ENCODE results near the gene MBD6. TPM values are rescaled to one million over a fixed set of nuclear protein-coding genes. Genes with fewer than 3 reads are reported as not detected.

The MBD6 gene
- total and polyA plus RNA-seq, 2 of the 4 experiments (the other 2 are of a cell fraction): 0.90 to 9.3 TPM

GRCh38 chr12:57517187-57517586, 5.4 kb upstream of the MBD6 start:
- Histone ChIP-seq H2BK20ac (ENCODE audit: low read depth, low read length) (no peak overlapping the region), H4K20me1 (ENCODE audit: insufficient read depth, low read length) (peaks cover 74% of the 10 kb centered on the region), H3K79me1 (ENCODE audit: low read depth in 1 of 2, low read length in 2 of 2) (peaks cover 15 to 74% of the 10 kb centered on the region in 2 experiments), H3K9me1 (ENCODE audit: insufficient read depth, low read length) (peaks cover 6% of the 10 kb centered on the region; the same call in 1 of the 2 replicates), H3K23ac (ENCODE audit: low read depth, low read length) (no peak overlapping the region), H3K56ac (ENCODE audit: extremely low read depth, insufficient read depth, low read length) (no peak overlapping the region), H3K36me3 (ENCODE audit: control insufficient read depth, insufficient read depth, low read length) (peaks cover 54% of the 10 kb centered on the region), H2BK120ac (ENCODE audit: low read depth, low read length) (no peak overlapping the region), H3K14ac (replicated peaks; ENCODE audit: low read depth, low read length) (no peak overlapping the region), H4K8ac (ENCODE audit: low read depth in 2 of 2, low read length in 2 of 2) (no peak overlapping the region), H2AK5ac (ENCODE audit: low read depth, low read length) (no peak overlapping the region), H3K4me1 (ENCODE audit: control insufficient read depth, insufficient read depth, low read length) (peaks cover 12% of the 10 kb centered on the region), H3K27me3 (ENCODE audit: control insufficient read depth, insufficient read depth, low read length) (no peaks in the 10 kb centered on the region), H2BK15ac (ENCODE audit: low read depth, low read length) (no peak overlapping the region), H2AK9ac (replicated peaks; ENCODE audit: low read depth, low read length, poor library complexity) (no peak overlapping the region), H2BK5ac (ENCODE audit: low read depth, low read length, poor library complexity, severe bottlenecking) (no peak overlapping the region), H3K9ac (ENCODE audit: low read depth, low read length) (no peak overlapping the region), H4K91ac (ENCODE audit: insufficient read depth, low read depth, low read length) (no peak overlapping the region), H2AFZ (replicated peaks; ENCODE audit: low read length, poor library complexity) (no peak overlapping the region), H3K4me3 (ENCODE audit: insufficient read depth, low read depth, low read length) (no peak overlapping the region), H3K4me2 (ENCODE audit: low read depth, low read length) (no peak overlapping the region), H4K5ac (ENCODE audit: low read depth, low read length) (no peak overlapping the region), H3K18ac (ENCODE audit: low read depth, low read length) (no peak overlapping the region), H3K4ac (ENCODE audit: low read depth, low read length) (no peak overlapping the region), H3K9me3 (ENCODE audit: control insufficient read depth, insufficient read depth, low read length) (no peaks in the 10 kb centered on the region), H3K27ac (ENCODE audit: insufficient read depth, low read length) (peak overlapping the region; percentile 15; the same call in 1 of the 2 replicates)
- CTCF ChIA-PET: no interaction called here
- no peak for ATAC-seq (ENCODE audit: low read depth)
- dilution Hi-C loops (cut with HindIII; ENCODE audit: low sequenced_read_pairs, unreplicated experiment) (no loop called here), intact Hi-C loops (cut with micrococcal nuclease) (no loop called here), in situ Hi-C loops (cut with MboI; ENCODE audit: low sequenced_read_pairs) (no loop called here)
- TF ChIP-seq POLR2A (IDR thresholded peaks at IDR 0.05; ENCODE audit: low read depth, low read length) (peak; percentile 31; the same call in 1 of the 2 replicates), MAZ (IDR thresholded peaks at IDR 0.05; ENCODE audit: borderline replicate concordance, low read depth, low read length) (no peak), CEBPB (IDR thresholded peaks at IDR 0.05; ENCODE audit: low read depth, low read length) (no peak), NFE2L2 (IDR thresholded peaks at IDR 0.05; ENCODE audit: low read depth, low read length) (0 out of 2 replicates have a peak, but pooled peaks have one; percentile 9)
- BruUV-seq (replicated peaks): no TSS peak
- POLR2A ChIA-PET (ENCODE audit: unreplicated experiment): no interaction called here
- WGBS, 2 experiments (ENCODE audit: extremely low coverage in 2 of 2, insufficient read length in 1 of 2): no CpG with 5 or more reads among the region's 1 CpG
- peak; percentile 72 for DNase-seq
